Measurements from ENCODE around the gene TTC31.

DNA sequence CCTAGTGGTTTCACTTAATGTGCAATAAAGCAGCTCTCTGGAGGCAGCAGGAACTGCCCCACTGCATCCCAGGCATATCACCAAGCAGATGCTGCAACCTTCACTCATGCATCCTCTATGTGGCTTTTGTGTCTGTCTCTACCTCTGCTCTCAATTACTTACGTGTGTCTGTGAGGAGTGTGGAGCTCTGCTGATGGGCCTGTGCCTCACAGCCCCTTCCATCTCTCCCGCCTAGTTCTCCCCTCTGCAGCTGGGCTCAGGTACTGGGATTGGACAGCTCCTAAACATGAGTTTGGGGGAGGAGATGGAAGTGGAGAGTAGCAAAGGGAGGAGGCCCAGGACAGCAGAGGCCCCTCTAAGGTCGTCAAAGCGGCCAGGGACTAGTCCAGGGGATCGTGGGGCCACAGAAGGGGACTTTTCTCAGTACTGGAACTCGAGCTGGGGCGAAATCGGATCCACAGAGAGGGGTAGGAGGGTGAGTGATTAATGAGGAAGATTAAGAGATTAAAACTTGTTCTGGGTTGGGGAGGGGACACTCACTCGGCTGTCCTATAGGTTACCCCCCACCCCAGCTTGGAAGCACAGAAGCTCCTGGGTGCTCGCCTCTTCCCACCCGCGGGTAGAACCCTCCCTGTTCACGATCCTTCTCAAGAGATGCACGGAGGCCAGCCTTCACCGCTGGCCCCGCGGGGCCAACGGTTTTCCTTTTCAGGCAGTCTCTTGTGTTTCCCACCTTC is 18.6 kb downstream of the TTC31 start:
- TF ChIP-seq POLR2AphosphoS5 (IDR thresholded peaks at IDR 0.05; ENCODE audit: low read depth, low read length): no peak
- TF ChIP-seq, protein P1, sequence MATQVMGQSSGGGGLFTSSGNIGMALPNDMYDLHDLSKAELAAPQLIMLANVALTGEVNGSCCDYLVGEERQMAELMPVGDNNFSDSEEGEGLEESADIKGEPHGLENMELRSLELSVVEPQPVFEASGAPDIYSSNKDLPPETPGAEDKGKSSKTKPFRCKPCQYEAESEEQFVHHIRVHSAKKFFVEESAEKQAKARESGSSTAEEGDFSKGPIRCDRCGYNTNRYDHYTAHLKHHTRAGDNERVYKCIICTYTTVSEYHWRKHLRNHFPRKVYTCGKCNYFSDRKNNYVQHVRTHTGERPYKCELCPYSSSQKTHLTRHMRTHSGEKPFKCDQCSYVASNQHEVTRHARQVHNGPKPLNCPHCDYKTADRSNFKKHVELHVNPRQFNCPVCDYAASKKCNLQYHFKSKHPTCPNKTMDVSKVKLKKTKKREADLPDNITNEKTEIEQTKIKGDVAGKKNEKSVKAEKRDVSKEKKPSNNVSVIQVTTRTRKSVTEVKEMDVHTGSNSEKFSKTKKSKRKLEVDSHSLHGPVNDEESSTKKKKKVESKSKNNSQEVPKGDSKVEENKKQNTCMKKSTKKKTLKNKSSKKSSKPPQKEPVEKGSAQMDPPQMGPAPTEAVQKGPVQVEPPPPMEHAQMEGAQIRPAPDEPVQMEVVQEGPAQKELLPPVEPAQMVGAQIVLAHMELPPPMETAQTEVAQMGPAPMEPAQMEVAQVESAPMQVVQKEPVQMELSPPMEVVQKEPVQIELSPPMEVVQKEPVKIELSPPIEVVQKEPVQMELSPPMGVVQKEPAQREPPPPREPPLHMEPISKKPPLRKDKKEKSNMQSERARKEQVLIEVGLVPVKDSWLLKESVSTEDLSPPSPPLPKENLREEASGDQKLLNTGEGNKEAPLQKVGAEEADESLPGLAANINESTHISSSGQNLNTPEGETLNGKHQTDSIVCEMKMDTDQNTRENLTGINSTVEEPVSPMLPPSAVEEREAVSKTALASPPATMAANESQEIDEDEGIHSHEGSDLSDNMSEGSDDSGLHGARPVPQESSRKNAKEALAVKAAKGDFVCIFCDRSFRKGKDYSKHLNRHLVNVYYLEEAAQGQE (IDR thresholded peaks at IDR 0.05; ENCODE audit: insufficient read depth in 1 of 2, low read depth in 2 of 2, low read length in 2 of 2): peak; percentile 18 to 75; a peak in 2 of 4 replicates
- no peak for TF ChIP-seq FOXP2 (optimal IDR thresholded peaks at IDR 0.05; ENCODE audit: borderline replicate concordance, extremely low read depth, extremely low read length, insufficient read depth)

Data from PFSK-1 (cell line).